Mucosa of stomach (tissue), 1 donor: ENCODE data around the gene GOLGA6L2.
"Not testable (repeated sequence)": the region's sequence is repeated elsewhere in the genome, so short reads cannot be mapped to it uniquely, and the experiment has no call there.

Experiments
- H3K27me3 ChIP-seq: one replicate; pipeline ENCODE4 v1.7.0; 2013; ENCODE audit warnings: mild to moderate bottlenecking, low read length; ENCODE audit not compliant: control insufficient read depth, insufficient read depth
- H3K36me3 ChIP-seq: one replicate; pipeline ENCODE4 v1.7.0; 2013; ENCODE audit warnings: low read length; ENCODE audit not compliant: control insufficient read depth, insufficient read depth
- H3K4me1 ChIP-seq: one replicate; pipeline ENCODE4 v1.7.0; 2013; ENCODE audit warnings: mild to moderate bottlenecking, low read length; ENCODE audit not compliant: control insufficient read depth, insufficient read depth
- H3K4me3 ChIP-seq: one replicate; pipeline ENCODE4 v1.7.0; 2013; ENCODE audit warnings: low read length
- H3K9ac ChIP-seq: one replicate; pipeline ENCODE4 v1.7.0; 2013; ENCODE audit warnings: mild to moderate bottlenecking, low read length, moderate library complexity
- H3K9me3 ChIP-seq: one replicate; pipeline ENCODE4 v1.7.0; 2013; ENCODE audit warnings: mild to moderate bottlenecking, low read length, moderate library complexity; ENCODE audit not compliant: control insufficient read depth
- donor health status: Pancreatic carcinoma.

GOLGA6L2 gene

DNA sequence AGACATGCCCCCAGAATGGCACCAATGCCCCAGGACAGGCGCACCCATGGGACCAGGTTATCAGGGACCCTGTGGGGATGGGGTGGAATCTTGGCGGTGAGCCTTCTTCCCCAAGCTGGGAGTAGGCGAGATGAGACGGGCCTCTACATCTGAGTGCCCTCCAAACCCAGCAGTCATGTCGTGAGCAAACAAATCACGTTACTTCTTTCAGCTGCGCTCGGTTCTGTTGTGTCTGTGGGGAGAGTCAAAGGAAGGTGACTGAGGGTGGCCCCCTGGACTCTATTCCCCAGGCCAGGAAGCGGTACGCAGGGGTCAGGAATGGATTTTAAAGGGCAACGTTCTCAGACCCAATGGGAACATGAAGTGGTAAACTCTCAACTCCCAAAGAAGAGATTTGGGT, 2.8 kb downstream of the GOLGA6L2 start:
- no peaks in the 10 kb centered on the region for H3K27me3 ChIP-seq
- no peaks in the 10 kb centered on the region for H3K36me3 ChIP-seq
- no peak overlapping the region for H3K9ac ChIP-seq
- no peaks in the 10 kb centered on the region for H3K4me1 ChIP-seq
- no peaks in the 10 kb centered on the region for H3K9me3 ChIP-seq
- H3K4me3 ChIP-seq = no peak overlapping the region

- H3K36me3 ChIP-seq = no peaks in the 10 kb centered on the region
- H3K9ac ChIP-seq = no peak overlapping the region
- no peaks in the 10 kb centered on the region for H3K4me1 ChIP-seq
- H3K9me3 ChIP-seq = no peaks in the 10 kb centered on the region
- no peaks in the 10 kb centered on the region for H3K27me3 ChIP-seq
- no peak overlapping the region for H3K4me3 ChIP-seq
Observed at GRCh38 chr15:23441204-23441603, 5.8 kb downstream of the GOLGA6L2 start.

DNA sequence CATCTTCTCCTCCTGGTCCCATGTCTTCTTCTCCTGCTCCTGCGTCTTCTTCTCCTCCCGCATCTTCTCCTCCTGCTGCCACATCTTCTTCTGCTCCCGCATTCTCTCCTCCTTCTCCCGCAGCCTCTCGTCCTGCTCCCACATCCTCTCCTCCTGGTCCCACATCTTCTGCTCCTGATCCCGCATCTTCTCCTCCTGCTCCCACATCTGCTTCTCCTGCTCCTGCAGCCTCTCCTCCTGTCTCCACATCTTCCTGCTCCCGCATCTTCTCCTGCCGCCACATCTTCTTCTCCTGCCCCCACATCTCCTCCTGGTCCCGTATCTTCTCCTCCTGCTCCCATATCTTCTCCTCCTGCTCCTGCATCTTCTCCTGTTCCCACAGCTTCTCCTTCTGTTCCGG, 6.4 kb downstream of the GOLGA6L2 start:
- H3K27me3 ChIP-seq = no peaks in the 10 kb centered on the region
- no peaks in the 10 kb centered on the region for H3K36me3 ChIP-seq
- no peaks in the 10 kb centered on the region for H3K4me1 ChIP-seq
- no peak overlapping the region for H3K9ac ChIP-seq
- no peaks in the 10 kb centered on the region for H3K9me3 ChIP-seq
- no peak overlapping the region for H3K4me3 ChIP-seq

- H3K4me3 ChIP-seq = no peak overlapping the region
- H3K9ac ChIP-seq = no peak overlapping the region
- H3K4me1 ChIP-seq = no peaks in the 10 kb centered on the region
- no peaks in the 10 kb centered on the region for H3K27me3 ChIP-seq
- no peaks in the 10 kb centered on the region for H3K9me3 ChIP-seq
- H3K36me3 ChIP-seq = no peaks in the 10 kb centered on the region
Observed at GRCh38 chr15:23439513-23439912, 7.5 kb downstream of the GOLGA6L2 start.

DNA sequence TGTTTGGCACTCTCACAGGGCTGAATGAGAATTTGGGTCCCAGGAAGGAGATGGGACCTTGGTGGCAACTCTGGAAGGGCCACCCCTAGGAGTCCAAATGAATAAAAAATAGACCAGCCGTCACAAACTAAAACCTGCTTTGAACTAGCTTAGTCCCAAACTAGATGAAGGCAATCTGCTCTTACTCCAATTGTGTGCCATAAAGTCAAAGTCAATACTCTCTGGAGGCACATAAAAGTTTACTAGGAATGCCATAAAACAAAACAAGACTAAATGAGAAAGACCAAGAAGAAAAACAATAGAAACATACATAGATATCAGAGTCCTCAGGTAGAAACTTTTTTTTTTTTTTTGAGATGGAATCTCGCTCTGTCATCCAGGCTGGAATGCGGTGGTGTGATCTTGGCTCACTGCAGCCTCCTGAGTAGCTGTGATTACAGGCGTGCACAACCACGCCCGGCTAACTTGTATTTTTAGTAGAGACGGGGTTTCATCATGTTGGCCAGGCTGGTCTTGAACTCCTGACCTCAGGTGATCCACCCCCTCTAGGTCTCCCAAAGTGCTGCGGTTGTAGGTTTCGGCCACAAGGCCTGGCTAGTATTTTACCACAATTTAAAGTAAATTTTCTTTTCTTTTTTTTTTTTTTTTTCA, 8.1 kb downstream of the GOLGA6L2 start:
- no peak overlapping the region for H3K9ac ChIP-seq
- no peaks in the 10 kb centered on the region for H3K36me3 ChIP-seq
- no peaks in the 10 kb centered on the region for H3K4me1 ChIP-seq
- no peaks in the 10 kb centered on the region for H3K27me3 ChIP-seq
- no peaks in the 10 kb centered on the region for H3K9me3 ChIP-seq
- no peak overlapping the region for H3K4me3 ChIP-seq

- Histone ChIP-seq H3K4me3 (no peak overlapping the region), H3K27me3 (no peaks in the 10 kb centered on the region), H3K36me3 (no peaks in the 10 kb centered on the region), H3K9me3 (no peaks in the 10 kb centered on the region), H3K4me1 (no peaks in the 10 kb centered on the region), H3K9ac (no peak overlapping the region)
Observed at GRCh38 chr15:23437673-23438072, 9.4 kb downstream of the GOLGA6L2 start.

- H3K4me3 ChIP-seq = no peak overlapping the region
- H3K4me1 ChIP-seq = no peaks in the 10 kb centered on the region
- no peak overlapping the region for H3K9ac ChIP-seq
- no peaks in the 10 kb centered on the region for H3K27me3 ChIP-seq
- H3K9me3 ChIP-seq = no peaks in the 10 kb centered on the region
- no peaks in the 10 kb centered on the region for H3K36me3 ChIP-seq
Observed at GRCh38 chr15:23437146-23437545, 9.9 kb downstream of the GOLGA6L2 start.

DNA sequence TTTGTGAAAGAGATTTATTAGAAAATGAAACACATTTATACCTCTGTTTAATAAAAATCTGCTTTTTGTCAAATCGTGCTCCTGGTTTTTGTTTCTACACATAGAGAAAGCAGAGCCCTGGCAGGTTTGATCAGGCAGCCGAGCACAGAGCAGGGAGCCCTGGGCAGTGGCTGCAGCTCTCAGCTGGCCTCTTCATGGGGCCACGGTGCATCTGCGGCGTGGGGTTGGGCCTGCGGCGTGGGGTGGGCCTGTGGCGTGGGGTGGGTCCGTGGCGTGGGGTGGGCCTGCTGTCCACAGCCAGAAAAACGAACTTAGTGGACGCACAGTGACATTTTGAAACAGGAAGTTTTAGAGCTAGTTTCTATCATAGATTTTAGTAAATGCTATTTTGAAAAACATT, 10.6 kb downstream of the GOLGA6L2 start:
- Histone ChIP-seq H3K4me1 (no peaks in the 10 kb centered on the region), H3K4me3 (no peak overlapping the region)

GRCh38 chr15:23434699-23435098, 12.3 kb downstream of the GOLGA6L2 start:
- not testable (repeated sequence) for H3K9me3 ChIP-seq, H3K36me3 ChIP-seq, H3K4me3 ChIP-seq, H3K9ac ChIP-seq, H3K4me1 ChIP-seq, H3K27me3 ChIP-seq

More for the DNA sequence above, 10.6 kb downstream of the GOLGA6L2 start:
- Histone ChIP-seq H3K9ac (no peak overlapping the region), H3K27me3 (no peaks in the 10 kb centered on the region), H3K36me3 (no peaks in the 10 kb centered on the region), H3K9me3 (no peaks in the 10 kb centered on the region)

- H3K4me3 ChIP-seq, H3K36me3 ChIP-seq, H3K9ac ChIP-seq, H3K4me1 ChIP-seq, H3K27me3 ChIP-seq, H3K9me3 ChIP-seq: not testable (repeated sequence)
Observed at GRCh38 chr15:23425327-23425726, 21.7 kb downstream of the GOLGA6L2 start.

DNA sequence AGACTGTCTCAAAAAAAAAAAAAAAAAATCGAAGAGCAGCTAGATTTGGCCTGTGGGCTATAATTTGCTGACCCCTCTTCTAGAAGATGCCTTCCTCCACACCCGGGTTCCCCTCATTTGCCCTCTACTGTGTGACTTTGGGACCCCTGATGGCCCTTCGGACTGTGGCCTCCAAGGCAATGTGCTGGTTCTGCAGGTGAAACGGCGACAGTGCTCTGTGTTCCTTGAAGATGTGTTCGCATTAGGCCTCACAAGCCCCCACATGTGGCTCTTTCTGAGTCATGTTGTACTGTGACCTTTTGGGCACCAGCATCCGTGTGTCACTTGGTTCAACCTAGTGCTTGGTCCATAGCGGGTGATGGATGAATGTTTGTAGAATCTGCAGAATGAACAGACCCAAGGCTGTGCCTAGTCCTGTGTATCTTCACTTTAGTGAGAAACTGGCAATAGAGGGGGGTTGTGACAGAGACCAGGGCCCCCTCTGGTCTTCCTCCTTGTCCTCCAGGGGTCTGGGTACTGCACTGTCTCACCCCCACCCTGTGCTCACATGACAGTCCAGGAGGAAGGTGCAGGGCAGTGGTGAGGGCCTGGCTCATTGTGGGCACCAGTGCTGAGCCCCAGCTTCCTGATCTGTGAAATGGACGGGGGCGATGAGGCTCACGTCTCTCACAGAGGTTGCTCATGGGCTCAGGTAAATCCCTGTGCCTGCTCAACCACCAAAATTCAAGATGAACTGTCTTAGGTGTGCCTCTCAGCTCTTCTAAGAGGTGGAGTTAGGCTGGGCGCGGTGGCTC, 22.7 kb downstream of the GOLGA6L2 start:
- Histone ChIP-seq H3K4me3 (no peak overlapping the region), H3K4me1 (no peaks in the 10 kb centered on the region), H3K27me3 (no peaks in the 10 kb centered on the region), H3K9me3 (no peaks in the 10 kb centered on the region), H3K36me3 (no peaks in the 10 kb centered on the region), H3K9ac (no peak overlapping the region)

DNA sequence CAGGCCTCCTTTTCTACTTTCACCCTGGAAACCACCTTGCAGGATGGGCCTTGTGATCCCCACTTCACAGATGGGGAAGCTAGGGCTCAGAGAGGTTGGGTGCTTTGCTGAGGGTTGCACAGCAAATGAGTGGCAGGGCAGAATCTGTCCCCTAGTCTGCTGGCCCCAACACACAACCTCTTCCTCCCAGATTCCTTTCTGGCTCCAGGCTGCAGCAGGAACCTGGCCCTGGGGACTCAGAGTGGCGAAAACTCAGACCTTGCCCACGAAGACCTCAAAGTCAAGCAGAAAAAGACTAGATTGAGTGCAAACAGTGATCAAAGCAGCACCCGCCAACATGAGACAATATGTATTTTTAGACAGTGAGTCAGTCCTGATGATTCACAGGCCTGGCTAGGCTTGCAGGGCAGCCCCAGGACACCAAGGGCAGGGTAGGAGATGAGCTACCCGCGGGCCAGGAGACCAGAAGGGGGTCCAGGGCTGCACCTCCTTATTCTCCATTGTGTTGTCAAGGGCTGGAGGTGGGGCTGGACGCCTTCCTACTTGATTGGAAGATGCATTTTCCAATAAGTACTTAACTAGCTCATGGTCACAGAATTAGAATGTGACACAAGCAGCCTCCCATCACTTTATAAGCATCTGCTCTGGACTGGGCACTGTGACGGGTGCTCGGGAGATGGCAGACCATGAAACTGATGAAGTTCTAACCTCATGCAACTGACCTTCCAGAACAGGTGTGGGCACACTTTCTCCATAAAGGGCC, 23.9 kb downstream of the GOLGA6L2 start:
- Histone ChIP-seq H3K9ac (no peak overlapping the region), H3K27me3 (no peaks in the 10 kb centered on the region), H3K36me3 (no peaks in the 10 kb centered on the region), H3K4me1 (no peaks in the 10 kb centered on the region), H3K9me3 (no peaks in the 10 kb centered on the region), H3K4me3 (no peak overlapping the region)
